Spleen (tissue), 11 donors: ENCODE data around the gene MT1X. TPM values are rescaled to one million over a fixed set of nuclear protein-coding genes. Genes with fewer than 3 reads are reported as not detected.

ENCODE experiments used
- DNase-seq: peaks from one replicate; pipeline ENCODE4 v3.0.0-alpha.2; 2020
- H3K27ac ChIP-seq, 8 donors: fragments of 200-600 bp; sonication (generic) in 7 of 8; 1 replicate in 4 of 8; 2 replicates in 4 of 8; pipeline versions ENCODE4 v1.5.0 to v1.8.0; 2016 to 2021; ENCODE audit warnings: inconsistent platforms in 4 of 8, mild to moderate bottlenecking in 4 of 8, moderate library complexity in 1 of 8
- H3K27me3 ChIP-seq, 7 donors: fragments of 200-600 bp; sonication (generic) in 6 of 7; replicated peaks in 1 of 7; 1 replicate in 4 of 7; 2 replicates in 3 of 7; pipeline versions ENCODE4 v1.5.0 to v1.8.0; 2016 to 2021; ENCODE audit warnings: inconsistent platforms in 3 of 7, mild to moderate bottlenecking in 1 of 7
- H3K36me3 ChIP-seq, 6 donors: fragments of 200-600 bp; sonication (generic) in 5 of 6; 1 replicate in 4 of 6; 2 replicates in 2 of 6; pipeline versions ENCODE4 v1.5.0 to v1.8.0; 2016 to 2021; ENCODE audit warnings: inconsistent platforms in 2 of 6
- H3K4me1 ChIP-seq, 6 donors: fragments of 200-600 bp; sonication (generic) in 5 of 6; 1 replicate in 3 of 6; 2 replicates in 3 of 6; pipeline versions ENCODE4 v1.5.0 to v1.8.0; 2016 to 2021; ENCODE audit warnings: inconsistent platforms in 3 of 6
- H3K4me3 ChIP-seq, 8 donors: fragments of 200-600 bp; sonication (generic) in 7 of 8; 1 replicate in 4 of 8; 2 replicates in 4 of 8; pipeline versions ENCODE4 v1.5.0 to v1.8.0; 2016 to 2021; ENCODE audit warnings: inconsistent platforms in 4 of 8, mild to moderate bottlenecking in 4 of 8, moderate library complexity in 2 of 8
- H3K9me3 ChIP-seq, 8 donors: fragments of 200-600 bp; sonication (generic) in 7 of 8; 1 replicate in 4 of 8; 2 replicates in 4 of 8; pipeline versions ENCODE4 v1.5.0 to v1.8.0; 2016 to 2021; ENCODE audit warnings: inconsistent platforms in 4 of 8
- CTCF ChIP-seq, 11 experiments: fragments of 200-600 bp in 7 of 11; fragments of 450-650 bp in 4 of 11; sonication (generic) in 4 of 11; IDR thresholded peaks in 8 of 11; conservative IDR thresholded peaks in 3 of 11; 1 replicate in 7 of 11; 2 replicates in 4 of 11; pipeline versions ENCODE4 v1.4.0 to v1.8.0; 2016 to 2021; ENCODE audit warnings: antibody characterized with exemption in 11 of 11, inconsistent platforms in 4 of 11, mild to moderate bottlenecking in 1 of 11
- POLR2A ChIP-seq, 3 donors: fragments of 450-650 bp; IDR thresholded peaks; one replicate each; pipeline ENCODE4 v1.5.1; 2017; ENCODE audit warnings: antibody characterized with exemption in 3 of 3, mild to moderate bottlenecking in 1 of 3
- POLR2AphosphoS5 ChIP-seq, 3 donors: sonication (generic); formaldehyde crosslinking; IDR thresholded peaks; one replicate each; pipeline ENCODE4 v1.5.1; 2017; ENCODE audit warnings: antibody characterized with exemption in 3 of 3
- WGBS, 5 donors: extraction: QIAGEN DNeasy Blood & Tissue Kit in 3 of 5; methylation state at CpG; one replicate each; pipeline versions ENCODE4 v1.1.5 to v1.1.7; 2013 to 2018; 5-methylcytosine and 5-hydroxymethylcytosine counted together
- intact Hi-C: fragments of 100-400 bp; cut with DNase I; formaldehyde crosslinking; loops from one replicate; pipeline ENCODE4 v1.15.0; 2023; ENCODE audit warnings: low total_unique reads
- polyA plus RNA-seq, 3 donors: library from polyadenylated mRNA; stranded (reverse); fragments of 200-250 nt; gene quantifications; one replicate each; pipeline ENCODE4 v1.2.1, GENCODE V29; 2013
- total RNA-seq, 7 donors: library from RNA; depleted of rRNA in 3 of 7; stranded (reverse); fragments of >200 nt in 3 of 7; fragmentation: NEBNext Ultra II Directional in 4 of 7; extraction: Animal tissue kit (Norgen Biotek cat#: 25700) in 4 of 7; gene quantifications; one replicate each; pipeline versions ENCODE4 v1.1.0 to v1.2.1, GENCODE V29; 2016 to 2021
- donor health status: healthy with polysubstance abuse.
- donor health status: DM: no; HTN: no; CAD: no; lungs with moderate emphysema.
- donor health status: DM: no; HTN: no; CAD: no.
- donor health status: Bipolar disorder and iron deficiency.
- donor health status: healthy.
- donor health status: DM: no; HTN: no; CAD: no.
- donor health status: DM: yes; HTN: yes; CAD: no.

Gene MT1X
- total and polyA plus RNA-seq, 10 donors: 13.0 to 113 (median 28.2) TPM

DNA sequence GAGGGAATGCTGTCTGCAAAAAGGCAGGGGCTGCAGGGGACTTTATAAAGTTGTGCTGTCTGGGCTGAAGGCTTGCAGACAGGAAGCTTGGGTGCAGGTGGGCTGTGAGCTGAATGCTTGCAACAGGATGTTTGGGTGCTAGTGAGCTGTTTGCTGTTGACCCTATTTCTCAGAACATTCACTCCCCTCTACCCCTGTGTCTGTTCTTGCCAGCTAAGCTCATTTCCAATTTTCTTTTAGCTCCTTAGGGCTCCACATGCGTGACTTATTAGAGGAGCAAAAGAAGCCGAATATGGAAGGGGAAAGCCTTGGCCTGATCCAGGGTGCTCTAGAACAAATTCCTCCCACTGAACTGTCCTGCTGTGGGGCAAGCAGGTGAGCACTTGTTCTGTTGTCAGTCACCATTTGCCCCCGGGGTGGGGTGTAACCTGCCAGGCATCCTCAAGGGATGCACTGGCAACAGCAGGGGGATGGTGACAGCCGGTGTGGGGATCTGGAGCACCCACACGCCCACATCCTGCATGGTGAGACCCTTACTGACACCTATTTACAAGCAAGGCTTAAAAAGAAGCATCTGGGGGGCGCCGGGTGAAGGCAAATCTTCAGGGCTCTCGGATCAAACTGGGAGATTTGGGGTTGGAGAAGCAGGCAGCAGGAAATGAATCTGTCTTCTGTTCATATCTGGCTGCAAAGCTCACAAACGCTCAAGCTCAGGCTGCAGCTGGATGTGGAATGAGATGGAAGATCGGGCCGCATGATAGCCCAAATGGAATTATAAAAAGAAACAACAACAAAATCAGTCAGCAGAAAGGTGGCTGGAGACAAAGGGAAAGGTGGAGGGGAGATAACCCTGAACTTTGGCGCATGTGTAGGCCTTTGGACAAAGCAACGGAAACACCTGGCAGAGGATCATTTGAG, 26.5 kb downstream of the MT1X start:
- 56 to 70% (median 61%) methylated on average over 13 of the region's 13 CpGs for WGBS, 5 donors
- Histone ChIP-seq H3K27me3 (no peaks in the 10 kb centered on the region), H3K27ac (peak overlapping the region in 6 of 8 donors; percentile 19 to 78 (median 66)), H3K4me3 (peak overlapping the region in 5 of 8 donors; percentile 8 to 52 (median 27)), H3K36me3 (no peaks in the 10 kb centered on the region), H3K9me3 (no peaks in the 10 kb centered on the region), H3K4me1 (peaks cover 0 to 28% (median 8%) of the 10 kb centered on the region in 6 donors)
- DNase-seq: no peak
- intact Hi-C loops: no loop called here
- no peak for TF ChIP-seq CTCF (IDR thresholded peaks at IDR 0.05 in 8 of 11, conservative IDR thresholded peaks at IDR 0.05 in 3 of 11)
- no peak for TF ChIP-seq POLR2AphosphoS5 (IDR thresholded peaks at IDR 0.05)
- TF ChIP-seq POLR2A (IDR thresholded peaks at IDR 0.05): no peak

GRCh38 chr16:56709443-56710040, 27.3 kb downstream of the MT1X start:
- intact Hi-C loops: no loop called here
- Histone ChIP-seq H3K27ac (peak overlapping the region in 6 of 8 donors; percentile 19 to 78 (median 66)), H3K4me1 (peaks cover 0 to 28% (median 8%) of the 10 kb centered on the region in 6 donors), H3K27me3 (no peaks in the 10 kb centered on the region), H3K9me3 (no peaks in the 10 kb centered on the region), H3K36me3 (no peaks in the 10 kb centered on the region), H3K4me3 (peak overlapping the region in 4 of 8 donors; percentile 8 to 52 (median 28))
- DNase-seq: no peak
- no peak for TF ChIP-seq POLR2A (IDR thresholded peaks at IDR 0.05)
- TF ChIP-seq POLR2AphosphoS5 (IDR thresholded peaks at IDR 0.05): no peak
- no peak for TF ChIP-seq CTCF (IDR thresholded peaks at IDR 0.05 in 8 of 11, conservative IDR thresholded peaks at IDR 0.05 in 3 of 11)
- WGBS, 5 donors: 82 to 86% (median 86%) methylated on average over 4 of the region's 4 CpGs

DNA sequence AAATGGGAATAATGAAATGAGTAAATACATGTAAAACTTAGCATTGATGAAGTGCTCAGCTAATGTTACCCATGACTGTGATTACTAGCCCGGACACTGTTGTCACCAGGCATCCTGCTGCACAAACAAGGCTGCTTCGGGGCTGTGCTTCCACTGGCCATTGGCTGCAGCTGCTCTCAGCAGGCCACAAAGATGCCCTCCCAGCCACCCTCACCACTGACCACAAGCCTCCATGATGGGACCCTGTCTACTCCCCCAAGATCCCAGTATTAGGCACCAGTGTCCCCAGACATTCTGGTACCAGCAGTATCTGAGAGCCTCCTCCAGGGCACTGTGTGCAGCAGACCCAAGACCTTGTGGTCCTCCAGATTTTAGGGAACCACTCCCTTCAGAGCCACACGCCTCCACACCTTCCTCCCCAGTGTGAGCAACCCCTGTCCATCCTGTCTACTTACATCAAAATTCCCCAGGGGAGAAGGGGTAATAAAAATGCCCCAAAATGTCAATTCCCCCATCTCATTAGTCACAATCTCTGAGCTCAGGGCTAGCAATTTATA, 28.0 kb downstream of the MT1X start:
- H3K36me3 ChIP-seq: no peaks in the 10 kb centered on the region
- DNase-seq: no peak
- H3K27ac ChIP-seq: peak overlapping the region in 3 of 8 donors; percentile 70 to 78 (median 71)
- no peaks in the 10 kb centered on the region for H3K9me3 ChIP-seq
- TF ChIP-seq CTCF (IDR thresholded peaks at IDR 0.05 in 8 of 11, conservative IDR thresholded peaks at IDR 0.05 in 3 of 11) (no peak), POLR2A (IDR thresholded peaks at IDR 0.05) (no peak), POLR2AphosphoS5 (IDR thresholded peaks at IDR 0.05) (no peak)
- H3K27me3 ChIP-seq: no peaks in the 10 kb centered on the region
- 68 to 86% (median 80%) methylated on average over 3 of the region's 3 CpGs for WGBS, 5 donors
- peak overlapping the region in 2 of 8 donors; percentile 27 to 52 for H3K4me3 ChIP-seq
- intact Hi-C loops: no loop called here
- H3K4me1 ChIP-seq: peaks cover 0 to 28% (median 8%) of the 10 kb centered on the region in 6 donors
